ENCODE results near the gene EXOC4.

EXOC4 gene

GRCh38 chr7:133391206-133391605 is 138.3 kb downstream of the EXOC4 start:
- no peak for ATAC-seq
- DNase-seq (ENCODE audit: low spot score in 2 of 2) = no peak
- Mint-ChIP-seq H3K4me1 (peaks cover 13% of the 10 kb centered on the region), H3K4me3 (no peak overlapping the region), H3K27ac (no peak overlapping the region), H3K36me3 (no peaks in the 10 kb centered on the region), H3K9me3 (no peaks in the 10 kb centered on the region)

- H3K27ac Mint-ChIP-seq = no peak overlapping the region
- peaks cover 8% of the 10 kb centered on the region for H3K4me1 Mint-ChIP-seq
- no peak overlapping the region for H3K4me3 Mint-ChIP-seq
- H3K9me3 Mint-ChIP-seq = no peaks in the 10 kb centered on the region
- no peaks in the 10 kb centered on the region for H3K36me3 Mint-ChIP-seq
- no peak for ATAC-seq
- DNase-seq (ENCODE audit: low spot score in 2 of 2) = no peak
These were observed 141.5 kb downstream of the EXOC4 start for GRCh38 chr7:133394369-133394768.

- Mint-ChIP-seq H3K4me1 (peaks cover 15% of the 10 kb centered on the region), H3K4me3 (no peak overlapping the region), H3K36me3 (no peaks in the 10 kb centered on the region), H3K27ac (no peak overlapping the region), H3K9me3 (no peaks in the 10 kb centered on the region)
- no peak for ATAC-seq
- no peak for DNase-seq (ENCODE audit: low spot score in 2 of 2)
These were observed 142.7 kb downstream of the EXOC4 start for GRCh38 chr7:133395551-133395950.

GRCh38 chr7:133398506-133398905 is 145.6 kb downstream of the EXOC4 start:
- DNase-seq (ENCODE audit: low spot score in 2 of 2) (no peak), ATAC-seq (no peak)
- Mint-ChIP-seq H3K36me3 (no peaks in the 10 kb centered on the region), H3K4me3 (no peak overlapping the region), H3K9me3 (no peaks in the 10 kb centered on the region), H3K4me1 (peaks cover 19% of the 10 kb centered on the region), H3K27ac (no peak overlapping the region)

- Mint-ChIP-seq H3K4me3 (no peak overlapping the region), H3K4me1 (peaks cover 13% of the 10 kb centered on the region)
- no peak for DNase-seq (ENCODE audit: low spot score in 2 of 2)
These were observed 148.3 kb downstream of the EXOC4 start for GRCh38 chr7:133401225-133401624.

GRCh38 chr7:133408212-133408611 is 155.3 kb downstream of the EXOC4 start:
- no peak for ATAC-seq
- Mint-ChIP-seq H3K9me3 (peaks cover 6% of the 10 kb centered on the region), H3K36me3 (no peaks in the 10 kb centered on the region), H3K4me3 (no peak overlapping the region), H3K4me1 (peaks cover 10% of the 10 kb centered on the region), H3K27ac (no peak overlapping the region)
- no peak for DNase-seq (ENCODE audit: low spot score in 2 of 2)

More at GRCh38 chr7:133401225-133401624, 148.3 kb downstream of the EXOC4 start:
- Mint-ChIP-seq H3K9me3 (no peaks in the 10 kb centered on the region), H3K36me3 (no peaks in the 10 kb centered on the region), H3K27ac (no peak overlapping the region)
- no peak for ATAC-seq

- H3K4me3 Mint-ChIP-seq = no peak overlapping the region
- no peaks in the 10 kb centered on the region for H3K36me3 Mint-ChIP-seq
- H3K27ac Mint-ChIP-seq = no peak overlapping the region
- H3K9me3 Mint-ChIP-seq = peaks cover 6% of the 10 kb centered on the region
- peaks cover 10% of the 10 kb centered on the region for H3K4me1 Mint-ChIP-seq
- DNase-seq (ENCODE audit: low spot score in 2 of 2) (no peak), ATAC-seq (no peak)
These were observed 156.5 kb downstream of the EXOC4 start for GRCh38 chr7:133409421-133409820.

- Mint-ChIP-seq H3K4me1 (peaks cover 10% of the 10 kb centered on the region), H3K36me3 (no peaks in the 10 kb centered on the region), H3K27ac (no peak overlapping the region), H3K4me3 (no peak overlapping the region), H3K9me3 (peaks cover 6% of the 10 kb centered on the region)
- DNase-seq (ENCODE audit: low spot score in 2 of 2) (no peak), ATAC-seq (no peak)
These were observed 157.1 kb downstream of the EXOC4 start for GRCh38 chr7:133409966-133410365.

GRCh38 chr7:133411395-133411794 is 158.5 kb downstream of the EXOC4 start:
- no peak for ATAC-seq
- Mint-ChIP-seq H3K4me3 (no peak overlapping the region), H3K36me3 (no peaks in the 10 kb centered on the region), H3K9me3 (peaks cover 6% of the 10 kb centered on the region), H3K4me1 (peaks cover 11% of the 10 kb centered on the region), H3K27ac (no peak overlapping the region)
- DNase-seq (ENCODE audit: low spot score in 2 of 2) = no peak

- no peaks in the 10 kb centered on the region for H3K36me3 Mint-ChIP-seq
- DNase-seq (ENCODE audit: low spot score in 2 of 2) (no peak), ATAC-seq (no peak)
- peaks cover under 1% of the 10 kb centered on the region for H3K9me3 Mint-ChIP-seq
- no peak overlapping the region for H3K4me3 Mint-ChIP-seq
- peaks cover 13% of the 10 kb centered on the region for H3K4me1 Mint-ChIP-seq
- no peak overlapping the region for H3K27ac Mint-ChIP-seq
These were observed 160.1 kb downstream of the EXOC4 start for GRCh38 chr7:133412942-133413341.

- Mint-ChIP-seq H3K4me1 (peaks cover 20% of the 10 kb centered on the region), H3K9me3 (no peaks in the 10 kb centered on the region), H3K36me3 (no peaks in the 10 kb centered on the region), H3K27ac (no peak overlapping the region), H3K4me3 (no peak overlapping the region)
- DNase-seq (ENCODE audit: low spot score in 2 of 2) (no peak), ATAC-seq (no peak)
These were observed 166.2 kb downstream of the EXOC4 start for GRCh38 chr7:133419041-133419440.

GRCh38 chr7:133423618-133424017 is 170.7 kb downstream of the EXOC4 start:
- Mint-ChIP-seq H3K9me3 (peaks cover 3% of the 10 kb centered on the region), H3K36me3 (no peaks in the 10 kb centered on the region), H3K27ac (no peak overlapping the region), H3K4me1 (peaks cover 18% of the 10 kb centered on the region), H3K4me3 (no peak overlapping the region)
- ATAC-seq = no peak
- DNase-seq (ENCODE audit: low spot score in 2 of 2) = no peak

GRCh38 chr7:133428326-133428725 is 175.4 kb downstream of the EXOC4 start:
- DNase-seq (ENCODE audit: low spot score in 2 of 2) (no peak), ATAC-seq (no peak)
- Mint-ChIP-seq H3K4me3 (no peak overlapping the region), H3K27ac (no peak overlapping the region), H3K9me3 (peaks cover 3% of the 10 kb centered on the region), H3K4me1 (peaks cover 10% of the 10 kb centered on the region), H3K36me3 (no peaks in the 10 kb centered on the region)

GRCh38 chr7:133428876-133429275 is 176.0 kb downstream of the EXOC4 start:
- H3K4me3 Mint-ChIP-seq = no peak overlapping the region
- H3K36me3 Mint-ChIP-seq = no peaks in the 10 kb centered on the region
- H3K4me1 Mint-ChIP-seq = peaks cover 10% of the 10 kb centered on the region
- ATAC-seq (no peak), DNase-seq (ENCODE audit: low spot score in 2 of 2) (no peak)
- peaks cover 3% of the 10 kb centered on the region for H3K9me3 Mint-ChIP-seq
- no peak overlapping the region for H3K27ac Mint-ChIP-seq

GRCh38 chr7:133429371-133429770 is 176.5 kb downstream of the EXOC4 start:
- ATAC-seq = no peak
- DNase-seq (ENCODE audit: low spot score in 2 of 2) = no peak
- Mint-ChIP-seq H3K4me1 (peaks cover 10% of the 10 kb centered on the region), H3K9me3 (peaks cover 3% of the 10 kb centered on the region), H3K4me3 (no peak overlapping the region), H3K36me3 (no peaks in the 10 kb centered on the region), H3K27ac (no peak overlapping the region)

GRCh38 chr7:133431134-133431724 is 178.4 kb downstream of the EXOC4 start:
- DNase-seq (ENCODE audit: low spot score in 2 of 2) (no peak), ATAC-seq (no peak)
- Mint-ChIP-seq H3K9me3 (no peaks in the 10 kb centered on the region), H3K36me3 (no peaks in the 10 kb centered on the region), H3K27ac (no peak overlapping the region), H3K4me1 (peaks cover under 1% of the 10 kb centered on the region), H3K4me3 (no peak overlapping the region)

Measured in stimulated activated effector memory CD8-positive, alpha-beta T cell treated with anti-CD3 and anti-CD28 coated beads, Interleukin-12 subunit alpha, Interleukin-12 subunit beta, amount 100 ng/mL, for 72 hours (primary cell).